HEK293 (cell line): ENCODE results near the gene DNAH3.

Source experiments
- BCL11A ChIP-seq: fragments of 450-650 bp; formaldehyde crosslinking; IDR thresholded peaks from 2 replicates; pipeline ENCODE4 v1.5.1; 2016; ENCODE audit warnings: low read depth, missing biosample characterization, missing genetic modification characterization
- ZBTB20 ChIP-seq: fragments of 450-650 bp; formaldehyde crosslinking; IDR thresholded peaks from 2 replicates; pipeline ENCODE4 v1.5.1; 2016; ENCODE audit warnings: missing biosample characterization, missing genetic modification characterization
- ZBTB7A ChIP-seq: fragments of 450-650 bp; formaldehyde crosslinking; IDR thresholded peaks from 2 replicates; pipeline ENCODE4 v1.5.1; 2016; ENCODE audit warnings: low read depth, missing biosample characterization, missing genetic modification characterization
- ZFP37 ChIP-seq: fragments of 450-650 bp; formaldehyde crosslinking; IDR thresholded peaks from 2 replicates; pipeline ENCODE4 v1.5.1; 2016; ENCODE audit warnings: missing biosample characterization, missing genetic modification characterization
- ZNF114 ChIP-seq: fragments of 450-650 bp; formaldehyde crosslinking; IDR thresholded peaks from 2 replicates; pipeline ENCODE4 v1.5.0; 2017; ENCODE audit warnings: missing biosample characterization, missing genetic modification characterization
- ZNF624 ChIP-seq: fragments of 450-650 bp; formaldehyde crosslinking; IDR thresholded peaks from 2 replicates; pipeline ENCODE4 v1.5.1; 2017; ENCODE audit warnings: missing biosample characterization, missing genetic modification characterization
- ZNF664 ChIP-seq: fragments of 450-650 bp; formaldehyde crosslinking; IDR thresholded peaks from 2 replicates; pipeline ENCODE4 v1.5.1; 2016; ENCODE audit warnings: missing biosample characterization, missing genetic modification characterization
- TF ChIP-seq, protein P1 (sequence below): fragments of 450-650 bp; formaldehyde crosslinking; IDR thresholded peaks from 2 replicates; pipeline ENCODE4 v1.5.1; 2017; ENCODE audit warnings: missing biosample characterization, mild to moderate bottlenecking, missing genetic modification characterization, moderate library complexity
- TF ChIP-seq, protein P2 (sequence below): fragments of 450-650 bp; formaldehyde crosslinking; IDR thresholded peaks from 2 replicates; pipeline ENCODE4 v1.5.1; 2016; ENCODE audit warnings: missing biosample characterization, missing genetic modification characterization
- TF ChIP-seq, protein P3 (sequence below): fragments of 450-650 bp; formaldehyde crosslinking; conservative IDR thresholded peaks from 2 replicates; pipeline ENCODE4 v1.5.1; 2016; ENCODE audit warnings: low read depth, missing biosample characterization, missing genetic modification characterization
- TF ChIP-seq, protein P4 (sequence below): fragments of 450-650 bp; formaldehyde crosslinking; IDR thresholded peaks from 2 replicates; pipeline ENCODE4 v1.5.1; 2016; ENCODE audit warnings: missing biosample characterization, missing genetic modification characterization, low read depth

DNA sequence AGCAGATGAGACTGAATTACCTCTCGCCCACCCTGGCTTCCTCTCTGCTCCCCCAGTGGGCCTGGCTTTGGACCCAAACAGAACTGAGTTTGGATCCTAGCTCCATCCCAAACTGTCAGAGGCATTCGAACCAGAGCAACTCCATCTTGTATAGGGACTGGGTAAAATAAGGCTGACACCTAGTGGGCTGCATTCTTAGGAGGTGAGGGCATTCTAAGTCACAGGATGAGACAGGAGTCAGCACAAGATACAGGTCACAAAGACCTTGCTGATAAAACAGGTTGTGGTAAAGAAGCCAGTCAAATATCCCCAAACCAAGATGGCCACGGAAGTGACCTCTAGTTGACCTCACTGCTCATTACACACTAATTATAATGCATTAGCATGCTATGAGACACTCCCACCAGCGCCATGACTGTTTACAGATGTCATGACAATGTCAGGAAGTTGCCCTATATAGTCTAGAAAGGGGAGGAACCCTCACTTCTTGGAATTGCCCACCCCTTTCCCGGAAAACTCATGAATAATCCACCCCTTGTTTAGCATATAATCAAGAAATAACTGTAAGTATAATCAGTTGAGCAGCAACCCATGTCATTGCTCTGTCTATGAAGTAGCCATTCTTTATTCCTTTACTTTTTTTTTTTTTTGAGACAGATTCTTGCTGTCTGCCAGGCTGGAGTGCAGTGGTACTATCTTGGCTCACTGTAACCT lies 205.6 kb downstream of the DNAH3 start:
- TF ChIP-seq ZNF114 (no peak), ZFP37 (tag by site-specific recombination) (no peak), BCL11A (no peak), ZBTB20 (tag by site-specific recombination) (no peak), ZBTB7A (tag by site-specific recombination) (no peak), ZNF664 (tag by site-specific recombination) (no peak), ZNF624 (tag by site-specific recombination) (no peak)
- TF ChIP-seq, protein P1, sequence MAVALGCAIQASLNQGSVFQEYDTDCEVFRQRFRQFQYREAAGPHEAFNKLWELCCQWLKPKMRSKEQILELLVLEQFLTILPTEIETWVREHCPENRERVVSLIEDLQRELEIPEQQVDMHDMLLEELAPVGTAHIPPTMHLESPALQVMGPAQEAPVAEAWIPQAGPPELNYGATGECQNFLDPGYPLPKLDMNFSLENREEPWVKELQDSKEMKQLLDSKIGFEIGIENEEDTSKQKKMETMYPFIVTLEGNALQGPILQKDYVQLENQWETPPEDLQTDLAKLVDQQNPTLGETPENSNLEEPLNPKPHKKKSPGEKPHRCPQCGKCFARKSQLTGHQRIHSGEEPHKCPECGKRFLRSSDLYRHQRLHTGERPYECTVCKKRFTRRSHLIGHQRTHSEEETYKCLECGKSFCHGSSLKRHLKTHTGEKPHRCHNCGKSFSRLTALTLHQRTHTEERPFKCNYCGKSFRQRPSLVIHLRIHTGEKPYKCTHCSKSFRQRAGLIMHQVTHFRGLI: no peak
- TF ChIP-seq, protein P2, sequence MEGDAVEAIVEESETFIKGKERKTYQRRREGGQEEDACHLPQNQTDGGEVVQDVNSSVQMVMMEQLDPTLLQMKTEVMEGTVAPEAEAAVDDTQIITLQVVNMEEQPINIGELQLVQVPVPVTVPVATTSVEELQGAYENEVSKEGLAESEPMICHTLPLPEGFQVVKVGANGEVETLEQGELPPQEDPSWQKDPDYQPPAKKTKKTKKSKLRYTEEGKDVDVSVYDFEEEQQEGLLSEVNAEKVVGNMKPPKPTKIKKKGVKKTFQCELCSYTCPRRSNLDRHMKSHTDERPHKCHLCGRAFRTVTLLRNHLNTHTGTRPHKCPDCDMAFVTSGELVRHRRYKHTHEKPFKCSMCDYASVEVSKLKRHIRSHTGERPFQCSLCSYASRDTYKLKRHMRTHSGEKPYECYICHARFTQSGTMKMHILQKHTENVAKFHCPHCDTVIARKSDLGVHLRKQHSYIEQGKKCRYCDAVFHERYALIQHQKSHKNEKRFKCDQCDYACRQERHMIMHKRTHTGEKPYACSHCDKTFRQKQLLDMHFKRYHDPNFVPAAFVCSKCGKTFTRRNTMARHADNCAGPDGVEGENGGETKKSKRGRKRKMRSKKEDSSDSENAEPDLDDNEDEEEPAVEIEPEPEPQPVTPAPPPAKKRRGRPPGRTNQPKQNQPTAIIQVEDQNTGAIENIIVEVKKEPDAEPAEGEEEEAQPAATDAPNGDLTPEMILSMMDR (tag by site-specific recombination): no peak
- TF ChIP-seq, protein P3, sequence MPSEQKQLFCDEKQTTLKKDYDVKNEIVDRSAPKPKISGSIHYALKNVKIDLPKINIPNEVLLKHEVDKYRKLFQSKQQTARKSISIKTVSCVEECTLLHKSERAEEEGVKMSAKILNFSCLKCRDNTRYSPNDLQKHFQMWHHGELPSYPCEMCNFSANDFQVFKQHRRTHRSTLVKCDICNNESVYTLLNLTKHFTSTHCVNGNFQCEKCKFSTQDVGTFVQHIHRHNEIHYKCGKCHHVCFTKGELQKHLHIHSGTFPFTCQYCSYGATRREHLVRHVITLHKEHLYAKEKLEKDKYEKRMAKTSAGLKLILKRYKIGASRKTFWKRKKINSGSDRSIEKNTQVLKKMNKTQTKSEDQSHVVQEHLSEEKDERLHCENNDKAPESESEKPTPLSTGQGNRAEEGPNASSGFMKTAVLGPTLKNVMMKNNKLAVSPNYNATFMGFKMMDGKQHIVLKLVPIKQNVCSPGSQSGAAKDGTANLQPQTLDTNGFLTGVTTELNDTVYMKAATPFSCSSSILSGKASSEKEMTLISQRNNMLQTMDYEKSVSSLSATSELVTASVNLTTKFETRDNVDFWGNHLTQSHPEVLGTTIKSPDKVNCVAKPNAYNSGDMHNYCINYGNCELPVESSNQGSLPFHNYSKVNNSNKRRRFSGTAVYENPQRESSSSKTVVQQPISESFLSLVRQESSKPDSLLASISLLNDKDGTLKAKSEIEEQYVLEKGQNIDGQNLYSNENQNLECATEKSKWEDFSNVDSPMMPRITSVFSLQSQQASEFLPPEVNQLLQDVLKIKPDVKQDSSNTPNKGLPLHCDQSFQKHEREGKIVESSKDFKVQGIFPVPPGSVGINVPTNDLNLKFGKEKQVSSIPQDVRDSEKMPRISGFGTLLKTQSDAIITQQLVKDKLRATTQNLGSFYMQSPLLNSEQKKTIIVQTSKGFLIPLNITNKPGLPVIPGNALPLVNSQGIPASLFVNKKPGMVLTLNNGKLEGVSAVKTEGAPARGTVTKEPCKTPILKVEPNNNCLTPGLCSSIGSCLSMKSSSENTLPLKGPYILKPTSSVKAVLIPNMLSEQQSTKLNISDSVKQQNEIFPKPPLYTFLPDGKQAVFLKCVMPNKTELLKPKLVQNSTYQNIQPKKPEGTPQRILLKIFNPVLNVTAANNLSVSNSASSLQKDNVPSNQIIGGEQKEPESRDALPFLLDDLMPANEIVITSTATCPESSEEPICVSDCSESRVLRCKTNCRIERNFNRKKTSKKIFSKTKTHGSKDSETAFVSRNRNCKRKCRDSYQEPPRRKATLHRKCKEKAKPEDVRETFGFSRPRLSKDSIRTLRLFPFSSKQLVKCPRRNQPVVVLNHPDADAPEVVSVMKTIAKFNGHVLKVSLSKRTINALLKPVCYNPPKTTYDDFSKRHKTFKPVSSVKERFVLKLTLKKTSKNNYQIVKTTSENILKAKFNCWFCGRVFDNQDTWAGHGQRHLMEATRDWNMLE (tag by site-specific recombination): no peak
- TF ChIP-seq, protein P4, sequence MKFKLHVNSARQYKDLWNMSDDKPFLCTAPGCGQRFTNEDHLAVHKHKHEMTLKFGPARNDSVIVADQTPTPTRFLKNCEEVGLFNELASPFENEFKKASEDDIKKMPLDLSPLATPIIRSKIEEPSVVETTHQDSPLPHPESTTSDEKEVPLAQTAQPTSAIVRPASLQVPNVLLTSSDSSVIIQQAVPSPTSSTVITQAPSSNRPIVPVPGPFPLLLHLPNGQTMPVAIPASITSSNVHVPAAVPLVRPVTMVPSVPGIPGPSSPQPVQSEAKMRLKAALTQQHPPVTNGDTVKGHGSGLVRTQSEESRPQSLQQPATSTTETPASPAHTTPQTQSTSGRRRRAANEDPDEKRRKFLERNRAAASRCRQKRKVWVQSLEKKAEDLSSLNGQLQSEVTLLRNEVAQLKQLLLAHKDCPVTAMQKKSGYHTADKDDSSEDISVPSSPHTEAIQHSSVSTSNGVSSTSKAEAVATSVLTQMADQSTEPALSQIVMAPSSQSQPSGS (tag by site-specific recombination): no peak
